ENCODE data around the gene MTX1. TPM values are rescaled to one million over a fixed set of nuclear protein-coding genes. Genes with fewer than 3 reads are reported as not detected.
"Not testable (repeated sequence)": the region's sequence is repeated elsewhere in the genome, so short reads cannot be mapped to it uniquely, and the experiment has no call there.

The MTX1 gene
- total RNA-seq, 4 donors from 2014 or later: 14.4 to 26.9 (median 24.6) TPM

DNA sequence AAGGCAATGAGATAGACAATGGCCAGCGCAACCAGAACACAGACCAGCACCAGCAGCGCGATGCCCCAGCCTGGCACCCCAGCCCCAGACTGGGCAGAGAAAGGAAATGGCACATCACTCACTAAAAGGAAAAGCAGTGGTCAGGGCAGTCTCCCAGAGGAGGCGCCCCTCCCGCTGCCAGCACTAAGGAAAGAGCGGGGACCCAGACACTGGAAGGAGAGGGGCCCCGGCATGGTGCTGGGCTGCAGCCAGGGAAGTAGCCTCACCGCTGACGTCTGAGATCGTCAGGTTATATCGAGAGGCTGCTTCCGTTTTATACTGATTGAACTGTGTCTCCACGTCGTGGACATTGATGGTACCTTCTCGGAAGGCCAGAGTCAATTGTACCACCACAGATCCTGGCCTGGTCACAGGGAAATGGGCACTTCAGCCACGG, 21.0 kb upstream of the MTX1 start:
- Histone ChIP-seq H3K4me1 (peaks cover 0 to 10% of the 10 kb centered on the region in 2 donors), H3K9me3 (no peaks in the 10 kb centered on the region), H3K27me3 (no peaks in the 10 kb centered on the region), H3K4me3 (no peak overlapping the region), H3K27ac (no peak overlapping the region), H3K36me3 (no peaks in the 10 kb centered on the region)
- TF ChIP-seq POLR2A (IDR thresholded peaks at IDR 0.05): no peak
- TF ChIP-seq, protein P1, sequence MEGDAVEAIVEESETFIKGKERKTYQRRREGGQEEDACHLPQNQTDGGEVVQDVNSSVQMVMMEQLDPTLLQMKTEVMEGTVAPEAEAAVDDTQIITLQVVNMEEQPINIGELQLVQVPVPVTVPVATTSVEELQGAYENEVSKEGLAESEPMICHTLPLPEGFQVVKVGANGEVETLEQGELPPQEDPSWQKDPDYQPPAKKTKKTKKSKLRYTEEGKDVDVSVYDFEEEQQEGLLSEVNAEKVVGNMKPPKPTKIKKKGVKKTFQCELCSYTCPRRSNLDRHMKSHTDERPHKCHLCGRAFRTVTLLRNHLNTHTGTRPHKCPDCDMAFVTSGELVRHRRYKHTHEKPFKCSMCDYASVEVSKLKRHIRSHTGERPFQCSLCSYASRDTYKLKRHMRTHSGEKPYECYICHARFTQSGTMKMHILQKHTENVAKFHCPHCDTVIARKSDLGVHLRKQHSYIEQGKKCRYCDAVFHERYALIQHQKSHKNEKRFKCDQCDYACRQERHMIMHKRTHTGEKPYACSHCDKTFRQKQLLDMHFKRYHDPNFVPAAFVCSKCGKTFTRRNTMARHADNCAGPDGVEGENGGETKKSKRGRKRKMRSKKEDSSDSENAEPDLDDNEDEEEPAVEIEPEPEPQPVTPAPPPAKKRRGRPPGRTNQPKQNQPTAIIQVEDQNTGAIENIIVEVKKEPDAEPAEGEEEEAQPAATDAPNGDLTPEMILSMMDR (IDR thresholded peaks at IDR 0.05 in 4 of 5, conservative IDR thresholded peaks at IDR 0.05 in 1 of 5): no peak
- no peak for DNase-seq
- in situ Hi-C loops (cut with MboI; ENCODE audit: low sequenced_read_pairs in 4 of 4) (no loop called here), intact Hi-C loops (cut with DNase I; ENCODE audit: low total_unique reads) (no loop called here)
- ATAC-seq: no peak

DNA sequence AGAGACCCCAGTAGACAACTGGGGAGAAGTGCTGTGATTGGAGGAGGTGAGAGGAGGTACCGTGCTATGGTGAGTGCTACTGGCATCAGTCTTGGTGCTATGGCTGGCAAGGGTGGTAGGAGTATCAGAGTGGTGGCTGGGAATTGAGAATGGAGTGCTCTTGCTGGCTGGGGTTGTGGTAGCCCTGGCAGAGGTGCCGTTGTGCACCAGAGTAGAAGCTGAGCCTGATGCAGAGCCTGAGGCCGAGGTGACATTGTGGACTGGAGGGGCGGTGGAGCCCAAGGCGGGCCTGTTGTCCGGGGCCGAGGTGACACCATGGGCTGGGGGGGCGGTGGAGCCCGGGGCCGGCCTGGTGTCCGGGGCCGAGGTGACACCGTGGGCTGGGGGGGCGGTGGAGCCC, 20.2 kb upstream of the MTX1 start:
- no peak for DNase-seq
- in situ Hi-C loops (cut with MboI; ENCODE audit: low sequenced_read_pairs in 4 of 4) (no loop called here), intact Hi-C loops (cut with DNase I; ENCODE audit: low total_unique reads) (no loop called here)
- no peak for ATAC-seq
- Histone ChIP-seq H3K27me3 (no peaks in the 10 kb centered on the region), H3K4me3 (no peak overlapping the region), H3K27ac (no peak overlapping the region), H3K36me3 (no peaks in the 10 kb centered on the region), H3K4me1 (peaks cover 4 to 15% of the 10 kb centered on the region in 2 donors), H3K9me3 (no peaks in the 10 kb centered on the region)
- no peak for TF ChIP-seq POLR2A (IDR thresholded peaks at IDR 0.05)
- TF ChIP-seq, protein P1 (IDR thresholded peaks at IDR 0.05 in 4 of 5, conservative IDR thresholded peaks at IDR 0.05 in 1 of 5): no peak

DNA sequence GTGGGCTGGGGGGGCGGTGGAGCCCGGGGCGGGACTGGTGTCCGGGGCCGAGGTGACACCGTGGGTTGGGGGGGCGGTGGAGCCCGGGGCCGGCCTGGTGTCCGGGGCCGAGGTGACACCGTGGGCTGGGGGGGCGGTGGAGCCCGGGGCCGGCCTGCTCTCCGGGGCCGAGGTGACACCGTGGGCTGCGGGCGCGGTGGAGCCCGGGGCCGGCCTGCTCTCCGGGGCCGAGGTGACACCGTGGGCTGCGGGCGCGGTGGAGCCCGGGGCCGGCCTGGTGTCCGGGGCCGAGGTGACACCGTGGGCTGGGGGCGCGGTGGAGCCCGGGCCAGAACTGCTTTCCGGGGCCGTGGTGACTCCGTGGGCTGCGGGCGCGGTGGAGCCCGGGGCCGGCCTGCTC, 18.6 kb upstream of the MTX1 start:
- ATAC-seq; H3K27me3 ChIP-seq; H3K36me3 ChIP-seq; H3K9me3 ChIP-seq; H3K27ac ChIP-seq; H3K4me3 ChIP-seq; in situ Hi-C loops (cut with MboI; ENCODE audit: low sequenced_read_pairs in 4 of 4); DNase-seq; intact Hi-C loops (cut with DNase I; ENCODE audit: low total_unique reads): not testable (repeated sequence)
- peaks cover 11 to 25% of the 10 kb centered on the region in 2 donors for H3K4me1 ChIP-seq

DNA sequence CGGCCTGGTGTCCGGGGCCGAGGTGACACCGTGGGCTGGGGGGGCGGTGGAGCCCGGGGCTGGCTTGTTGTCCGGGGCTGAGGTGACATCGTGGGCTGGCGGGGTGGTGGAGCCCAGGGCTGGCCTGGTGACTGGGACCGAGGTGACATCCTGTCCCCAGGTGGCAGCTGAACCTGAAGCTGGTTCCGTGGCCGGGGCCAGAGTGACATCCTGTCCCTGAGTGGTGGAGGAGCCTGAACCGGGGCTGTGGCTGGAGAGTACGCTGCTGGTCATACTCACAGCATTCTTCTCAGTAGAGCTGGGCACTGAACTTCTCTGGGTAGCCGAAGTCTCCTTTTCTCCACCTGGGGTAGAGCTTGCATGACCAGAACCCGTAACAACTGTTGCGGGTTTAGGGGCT, 16.6 kb upstream of the MTX1 start:
- Histone ChIP-seq H3K9me3 (no peaks in the 10 kb centered on the region), H3K36me3 (no peaks in the 10 kb centered on the region), H3K27me3 (no peaks in the 10 kb centered on the region), H3K4me1 (peaks cover 15 to 32% of the 10 kb centered on the region in 2 donors), H3K27ac (no peak overlapping the region), H3K4me3 (no peak overlapping the region)
- DNase-seq (no peak), ATAC-seq (no peak)
- intact Hi-C loops (cut with DNase I; ENCODE audit: low total_unique reads) (loop anchor here (2.0 kb wide), 1 partner anchor 19 kb away; the partner anchor contains the start of genes KRTCAP2 and TRIM46), in situ Hi-C loops (cut with MboI; ENCODE audit: low sequenced_read_pairs in 4 of 4) (no loop called here)
- TF ChIP-seq, protein P1 (IDR thresholded peaks at IDR 0.05 in 4 of 5, conservative IDR thresholded peaks at IDR 0.05 in 1 of 5): no peak
- TF ChIP-seq POLR2A (IDR thresholded peaks at IDR 0.05): no peak

DNA sequence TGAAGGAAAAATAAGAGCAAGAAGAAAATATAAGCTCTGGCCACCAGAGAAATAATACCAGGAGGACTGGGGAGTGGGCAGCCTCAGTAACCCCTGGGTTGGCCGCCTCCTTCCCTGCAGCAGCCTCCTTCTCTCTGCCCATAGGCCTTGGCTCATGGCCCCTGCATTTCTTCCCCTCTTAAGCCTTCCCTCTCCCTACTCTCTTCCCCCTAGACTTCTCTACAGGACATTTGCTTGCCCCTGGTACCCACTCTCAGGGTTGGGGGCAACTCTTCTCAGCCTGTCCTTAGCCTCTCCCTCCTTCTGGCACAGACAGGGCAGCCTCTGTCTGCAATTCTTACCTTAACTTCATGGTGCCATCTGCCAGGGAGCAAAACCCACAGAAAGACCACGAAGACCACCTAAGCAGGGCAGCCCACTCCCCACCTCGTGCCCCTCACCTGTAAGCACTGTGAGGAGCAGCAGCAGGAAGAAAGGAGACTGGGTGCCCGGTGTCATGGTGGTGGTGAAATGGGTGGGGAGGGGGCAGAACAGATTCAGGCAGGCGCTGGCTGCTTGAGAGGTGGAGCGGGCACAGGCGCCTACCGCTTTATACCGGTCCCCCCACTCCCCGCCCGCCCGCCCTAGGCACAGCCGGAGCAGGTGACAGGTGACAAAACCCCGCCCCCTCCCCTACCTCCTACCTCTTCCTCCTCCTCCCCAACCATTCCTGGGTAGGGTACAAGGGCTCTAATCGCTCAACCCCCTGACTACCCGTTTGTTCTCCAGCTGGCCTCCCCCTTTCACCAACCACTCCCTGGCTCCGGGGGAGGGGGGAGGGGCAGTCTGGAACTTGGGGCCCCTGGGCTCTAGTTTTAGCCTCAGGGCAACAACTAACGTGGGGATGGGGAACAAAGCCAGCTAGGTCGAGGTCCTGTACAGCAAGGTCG, 15.9 kb upstream of the MTX1 start:
- intact Hi-C loops (cut with DNase I; ENCODE audit: low total_unique reads) (loop anchor here (1.0 to 2.0 kb wide), 2 partner anchors 16 to 20 kb away; partner anchors contain the start of genes KRTCAP2 and TRIM46), in situ Hi-C loops (cut with MboI; ENCODE audit: low sequenced_read_pairs in 4 of 4) (no loop called here)
- DNase-seq: no peak
- H3K9me3 ChIP-seq: no peaks in the 10 kb centered on the region
- peak in 1 of 2 donors; percentile 1 for ATAC-seq
- TF ChIP-seq, protein P1 (IDR thresholded peaks at IDR 0.05 in 4 of 5, conservative IDR thresholded peaks at IDR 0.05 in 1 of 5): no peak
- TF ChIP-seq POLR2A (IDR thresholded peaks at IDR 0.05): no peak
- peaks cover 19 to 32% of the 10 kb centered on the region in 2 donors for H3K4me1 ChIP-seq
- no peaks in the 10 kb centered on the region for H3K36me3 ChIP-seq
- peak overlapping the region; percentile 51 to 75 (median 64) for H3K4me3 ChIP-seq
- peak overlapping the region; percentile 58 to 69 (median 62) for H3K27ac ChIP-seq
- H3K27me3 ChIP-seq: no peaks in the 10 kb centered on the region

Data from gastrocnemius medialis (tissue), 4 donors.